Adrenal gland (tissue), 12 donors: ENCODE measurements around the gene KCNK2. TPM values are rescaled to one million over a fixed set of nuclear protein-coding genes. Genes with fewer than 3 reads are reported as not detected.

Source experiments
- DNase-seq, 7 donors: peaks; one replicate each; pipeline ENCODE4 v3.0.0-alpha.2; 2019 to 2020
- H3K27ac ChIP-seq, 5 donors: fragments of 200-600 bp; sonication (generic) in 4 of 5; 1 replicate in 3 of 5; 2 replicates in 2 of 5; pipeline versions ENCODE4 v1.5.1 to v1.8.0; 2016 to 2020; ENCODE audit warnings: mild to moderate bottlenecking in 1 of 5
- H3K27me3 ChIP-seq: fragments of 200-600 bp; 2 replicates; pipeline ENCODE4 v1.8.0; 2021
- H3K36me3 ChIP-seq, 2 donors: fragments of 200-600 bp; replicated peaks in 1 of 2; 1 replicate in 1 of 2; 2 replicates in 1 of 2; pipeline versions ENCODE4 v1.5.1 to v1.8.0; 2018 to 2022
- H3K4me1 ChIP-seq, 2 donors: fragments of 200-600 bp; replicated peaks in 1 of 2; 1 replicate in 1 of 2; 2 replicates in 1 of 2; pipeline versions ENCODE4 v1.5.1 to v1.8.0; 2018 to 2021
- H3K4me3 ChIP-seq, 4 donors: fragments of 200-600 bp; sonication (generic) in 3 of 4; one replicate each; pipeline ENCODE4 v1.5.1; 2016 to 2018
- H3K9me3 ChIP-seq, 3 donors: fragments of 200-600 bp; sonication (generic) in 1 of 3; replicated peaks in 1 of 3; 1 replicate in 2 of 3; 2 replicates in 1 of 3; pipeline versions ENCODE4 v1.5.1 to v1.8.0; 2016 to 2021
- POLR2A ChIP-seq, 2 donors: fragments of 450-650 bp; IDR thresholded peaks; one replicate each; pipeline ENCODE4 v1.6.1; 2017; ENCODE audit warnings: antibody characterized with exemption in 2 of 2, mild to moderate bottlenecking in 2 of 2, moderate library complexity in 1 of 2
- WGBS, 4 donors: extraction: QIAGEN DNeasy Blood & Tissue Kit in 2 of 4; methylation state at CpG; one replicate each; pipeline versions ENCODE4 v1.1.5 to v1.1.7; 2013 to 2017; 5-methylcytosine and 5-hydroxymethylcytosine counted together
- intact Hi-C, 2 donors: fragments of 100-400 bp; cut with DNase I; formaldehyde crosslinking; loops; one replicate each; pipeline versions ENCODE4 v1.14.1 to v1.15.0; 2022 to 2023
- polyA plus RNA-seq, 3 donors: library from polyadenylated mRNA; stranded (reverse); fragments of 200-250 nt in 2 of 3; fragments of 350-450 nt in 1 of 3; fragmentation: Illumina TruSeq in 1 of 3; extraction: RNeasy Lipid Tissue Mini Kit (QIAGEN cat#74804) in 1 of 3; gene quantifications; one replicate each; pipeline ENCODE4 v1.2.3, GENCODE V29; 2013 to 2014
- total RNA-seq, 9 donors: library from RNA; depleted of rRNA in 4 of 9; stranded (reverse); fragments of >200 nt in 4 of 9; fragments of 120-200 nt in 1 of 9; fragmentation: NEBNext Ultra II Directional in 1 of 9; extraction: Animal tissue kit (Norgen Biotek cat#: 25700) in 1 of 9; gene quantifications; one replicate each; pipeline versions ENCODE4 v1.1.0 to v1.2.4, GENCODE V29; 2013 to 2023
- TF ChIP-seq, protein P1 (sequence below), 6 experiments: fragments of 450-650 bp in 4 of 6; fragments of 200-600 bp in 2 of 6; sonication (generic) in 1 of 6; IDR thresholded peaks; 1 replicate in 5 of 6; 2 replicates in 1 of 6; pipeline versions ENCODE4 v1.5.1 to v1.8.0; 2016 to 2021; ENCODE audit warnings: antibody characterized with exemption in 6 of 6, mild to moderate bottlenecking in 2 of 6, moderate library complexity in 1 of 6
- donor health status: healthy with polysubstance abuse.
- donor health status: Bipolar disorder and iron deficiency.
- donor health status: DM: yes; HTN: yes; CAD: no.
- donor health status: DM: no; HTN: no; CAD: no.
- donor health status: DM: no; HTN: no; CAD: no.
- donor health status: DM: yes; HTN: yes; CAD: no.

Gene KCNK2
- total and polyA plus RNA-seq, 12 donors, result 13.8 to 138 (median 82.9) TPM

DNA sequence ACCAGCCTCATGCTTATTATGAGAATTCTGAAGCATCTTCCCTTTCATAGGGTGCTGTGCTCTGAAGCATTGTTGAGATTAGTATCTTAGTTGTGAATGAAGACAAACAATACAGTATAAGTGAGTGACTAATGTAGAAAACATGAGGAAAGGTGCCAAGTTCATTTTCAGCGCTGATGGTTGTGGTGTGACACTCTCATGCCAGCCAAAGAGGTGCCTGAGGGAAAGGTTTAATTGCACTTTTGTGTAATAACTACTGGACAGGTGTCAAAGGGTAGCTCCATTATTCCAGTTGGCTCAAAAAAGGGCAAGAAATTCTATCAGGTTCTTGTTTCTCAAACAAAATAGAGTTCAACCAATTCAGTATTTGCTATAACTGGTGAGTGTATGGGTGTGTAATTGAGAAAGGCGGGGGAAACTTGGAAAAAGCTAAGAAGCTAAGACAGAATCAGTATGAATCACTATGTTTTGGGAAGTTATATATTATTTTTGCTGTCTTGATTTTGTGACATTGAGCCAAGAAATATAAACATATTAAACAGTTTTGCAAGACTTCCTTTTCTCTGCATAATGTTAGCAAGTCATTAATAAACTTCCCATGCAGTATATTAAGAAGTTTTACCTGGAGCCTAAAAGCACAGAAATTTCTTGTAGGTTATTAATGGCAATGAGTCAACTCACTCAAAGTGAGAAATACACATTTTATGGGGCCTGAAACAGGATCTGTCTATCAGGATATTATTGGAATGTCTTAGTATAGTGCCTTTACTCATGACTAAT is 31.8 kb downstream of the KCNK2 start:
- Histone ChIP-seq H3K27me3 (no peaks in the 10 kb centered on the region), H3K4me3 (no peak overlapping the region), H3K27ac (peak overlapping the region in 1 of 5 donors; percentile 35), H3K9me3 (no peaks in the 10 kb centered on the region), H3K4me1 (peaks cover 14 to 20% of the 10 kb centered on the region in 2 donors), H3K36me3 (no peaks in the 10 kb centered on the region)
- WGBS, 4 donors, result 42 to 60% (median 53%) methylated on average over 2 of the region's 2 CpGs
- intact Hi-C loops, result no loop called here
- DNase-seq, result no peak
- TF ChIP-seq, protein P1, sequence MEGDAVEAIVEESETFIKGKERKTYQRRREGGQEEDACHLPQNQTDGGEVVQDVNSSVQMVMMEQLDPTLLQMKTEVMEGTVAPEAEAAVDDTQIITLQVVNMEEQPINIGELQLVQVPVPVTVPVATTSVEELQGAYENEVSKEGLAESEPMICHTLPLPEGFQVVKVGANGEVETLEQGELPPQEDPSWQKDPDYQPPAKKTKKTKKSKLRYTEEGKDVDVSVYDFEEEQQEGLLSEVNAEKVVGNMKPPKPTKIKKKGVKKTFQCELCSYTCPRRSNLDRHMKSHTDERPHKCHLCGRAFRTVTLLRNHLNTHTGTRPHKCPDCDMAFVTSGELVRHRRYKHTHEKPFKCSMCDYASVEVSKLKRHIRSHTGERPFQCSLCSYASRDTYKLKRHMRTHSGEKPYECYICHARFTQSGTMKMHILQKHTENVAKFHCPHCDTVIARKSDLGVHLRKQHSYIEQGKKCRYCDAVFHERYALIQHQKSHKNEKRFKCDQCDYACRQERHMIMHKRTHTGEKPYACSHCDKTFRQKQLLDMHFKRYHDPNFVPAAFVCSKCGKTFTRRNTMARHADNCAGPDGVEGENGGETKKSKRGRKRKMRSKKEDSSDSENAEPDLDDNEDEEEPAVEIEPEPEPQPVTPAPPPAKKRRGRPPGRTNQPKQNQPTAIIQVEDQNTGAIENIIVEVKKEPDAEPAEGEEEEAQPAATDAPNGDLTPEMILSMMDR (IDR thresholded peaks at IDR 0.05), result no peak
- no peak for TF ChIP-seq POLR2A (IDR thresholded peaks at IDR 0.05)

DNA sequence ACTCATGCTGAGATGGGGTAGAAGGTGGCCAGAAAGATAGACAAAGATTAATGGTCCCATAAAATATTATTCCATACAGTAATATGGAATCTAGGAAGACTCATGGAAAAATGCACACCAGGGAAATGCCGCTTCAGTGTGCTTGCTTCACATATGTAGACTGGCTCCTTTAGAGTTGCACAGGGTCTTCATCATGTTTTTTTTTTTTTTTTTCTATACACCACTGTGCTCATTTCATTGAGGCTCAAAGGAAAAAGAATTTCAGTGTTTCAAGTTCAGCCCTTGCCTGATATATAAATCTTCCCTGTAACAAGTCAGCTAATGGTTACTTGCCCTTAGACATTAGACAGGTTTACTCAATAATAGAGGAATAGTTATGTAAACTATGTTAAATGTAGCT is 33.2 kb downstream of the KCNK2 start:
- intact Hi-C loops, result no loop called here
- peaks cover 14 to 24% of the 10 kb centered on the region in 2 donors for H3K4me1 ChIP-seq
- no peaks in the 10 kb centered on the region for H3K9me3 ChIP-seq
- no peaks in the 10 kb centered on the region for H3K36me3 ChIP-seq
- no peak overlapping the region for H3K27ac ChIP-seq
- H3K27me3 ChIP-seq, result no peaks in the 10 kb centered on the region
- TF ChIP-seq, protein P1 (IDR thresholded peaks at IDR 0.05), result no peak
- no peak for TF ChIP-seq POLR2A (IDR thresholded peaks at IDR 0.05)
- DNase-seq, result no peak
- 91 to 100% (median 97%) methylated on average over 1 of the region's 1 CpG for WGBS, 4 donors
- no peak overlapping the region for H3K4me3 ChIP-seq

DNA sequence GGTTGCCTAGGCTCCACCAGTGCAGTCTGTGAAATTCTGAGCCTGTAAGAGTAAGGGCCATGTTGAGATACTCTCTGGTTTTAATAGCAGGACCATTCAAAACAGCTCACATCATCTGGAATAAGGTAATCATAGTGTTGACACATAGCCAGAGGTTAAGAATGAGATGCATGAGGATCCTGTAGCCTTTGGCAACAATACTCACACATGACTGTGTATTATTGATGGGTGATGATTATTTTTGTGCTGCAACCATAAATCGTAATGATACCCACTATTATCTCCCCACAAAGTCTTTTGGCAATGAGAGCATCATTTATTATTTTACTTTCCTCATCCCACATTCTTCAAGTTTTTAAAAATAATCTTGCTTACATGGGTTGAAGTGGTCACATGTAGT is 35.5 kb downstream of the KCNK2 start:
- Histone ChIP-seq H3K27me3 (no peaks in the 10 kb centered on the region), H3K27ac (no peak overlapping the region), H3K36me3 (no peaks in the 10 kb centered on the region), H3K4me3 (no peak overlapping the region), H3K4me1 (peaks cover 14 to 24% of the 10 kb centered on the region in 2 donors), H3K9me3 (no peaks in the 10 kb centered on the region)
- no peak for DNase-seq
- WGBS, 4 donors, result 37 to 60% (median 51%) methylated on average over 1 of the region's 1 CpG
- intact Hi-C loops, result no loop called here
- no peak for TF ChIP-seq POLR2A (IDR thresholded peaks at IDR 0.05)
- TF ChIP-seq, protein P1 (IDR thresholded peaks at IDR 0.05), result no peak

DNA sequence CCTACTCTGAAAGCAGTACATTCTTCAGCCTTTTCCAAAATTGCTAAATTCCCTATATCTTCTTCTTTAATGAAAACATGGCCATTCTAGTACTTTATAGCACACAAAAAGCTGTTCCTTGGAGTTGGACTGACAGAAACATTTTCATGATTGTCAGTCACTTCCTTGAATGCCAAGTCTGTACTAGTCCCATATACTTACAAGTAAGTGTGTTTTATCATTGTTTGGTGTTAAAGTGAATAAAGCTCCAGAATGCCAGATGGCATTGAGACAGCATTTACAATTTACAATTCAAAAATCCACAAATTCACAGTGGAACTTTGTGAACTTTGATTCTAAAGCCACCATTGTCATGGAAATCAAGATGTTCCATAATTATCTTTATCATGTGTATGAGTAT is 36.5 kb downstream of the KCNK2 start:
- DNase-seq, result no peak
- intact Hi-C loops, result no loop called here
- Histone ChIP-seq H3K9me3 (no peaks in the 10 kb centered on the region), H3K27ac (peak overlapping the region in 1 of 5 donors; percentile 7), H3K4me3 (no peak overlapping the region), H3K4me1 (peaks cover 8 to 19% of the 10 kb centered on the region in 2 donors), H3K27me3 (no peaks in the 10 kb centered on the region), H3K36me3 (no peaks in the 10 kb centered on the region)
- no peak for TF ChIP-seq POLR2A (IDR thresholded peaks at IDR 0.05)
